GM12872 (cell line): ENCODE results near the gene ISLR2.

Experiments used
- TF ChIP-seq, protein P1 (sequence below): IDR thresholded peaks from 3 replicates; pipeline ENCODE4 v1.5.1; 2011; ENCODE audit warnings: low read depth, mild to moderate bottlenecking, low read length, moderate library complexity; ENCODE audit not compliant: insufficient read depth

The ISLR2 gene

DNA sequence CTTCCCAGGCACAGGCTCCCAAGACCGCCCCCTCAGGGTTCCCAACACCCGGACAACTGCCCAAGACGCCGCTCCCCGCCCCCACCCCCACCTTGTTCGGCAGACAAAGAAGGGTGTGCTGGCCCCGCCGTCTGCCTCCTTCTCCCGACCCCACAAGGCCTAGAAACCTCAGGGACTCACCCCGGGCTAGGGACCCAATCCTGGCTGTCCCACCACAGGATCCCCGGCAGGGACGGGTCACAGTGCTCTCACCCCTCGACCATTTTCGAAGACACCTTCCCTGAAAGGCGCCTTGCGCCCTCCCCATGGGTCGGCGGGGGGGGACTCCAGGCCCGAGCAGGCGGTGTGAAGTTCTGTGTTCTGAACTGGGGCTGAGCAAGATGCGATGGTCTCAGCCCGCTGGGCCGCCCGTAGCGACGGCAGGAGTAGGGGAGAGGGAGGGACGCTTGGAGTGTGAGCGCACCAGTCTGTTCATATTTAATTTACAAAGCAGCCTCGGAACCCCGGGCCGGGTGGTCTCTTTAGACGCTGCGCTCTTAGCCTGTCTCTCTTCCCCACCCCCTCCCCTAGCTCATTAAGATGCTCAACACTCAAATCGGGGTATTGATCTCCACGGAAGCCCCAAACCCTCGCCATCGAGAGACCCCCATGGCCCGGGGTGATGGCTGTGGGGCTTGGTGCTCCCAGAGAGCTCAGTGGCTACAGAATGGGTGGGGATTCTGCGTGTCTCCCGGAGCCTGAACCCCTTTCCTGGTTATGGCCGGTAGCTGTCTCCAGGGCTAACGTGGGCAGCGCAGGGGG, 1.4 kb upstream of the ISLR2 start:
- TF ChIP-seq, protein P1, sequence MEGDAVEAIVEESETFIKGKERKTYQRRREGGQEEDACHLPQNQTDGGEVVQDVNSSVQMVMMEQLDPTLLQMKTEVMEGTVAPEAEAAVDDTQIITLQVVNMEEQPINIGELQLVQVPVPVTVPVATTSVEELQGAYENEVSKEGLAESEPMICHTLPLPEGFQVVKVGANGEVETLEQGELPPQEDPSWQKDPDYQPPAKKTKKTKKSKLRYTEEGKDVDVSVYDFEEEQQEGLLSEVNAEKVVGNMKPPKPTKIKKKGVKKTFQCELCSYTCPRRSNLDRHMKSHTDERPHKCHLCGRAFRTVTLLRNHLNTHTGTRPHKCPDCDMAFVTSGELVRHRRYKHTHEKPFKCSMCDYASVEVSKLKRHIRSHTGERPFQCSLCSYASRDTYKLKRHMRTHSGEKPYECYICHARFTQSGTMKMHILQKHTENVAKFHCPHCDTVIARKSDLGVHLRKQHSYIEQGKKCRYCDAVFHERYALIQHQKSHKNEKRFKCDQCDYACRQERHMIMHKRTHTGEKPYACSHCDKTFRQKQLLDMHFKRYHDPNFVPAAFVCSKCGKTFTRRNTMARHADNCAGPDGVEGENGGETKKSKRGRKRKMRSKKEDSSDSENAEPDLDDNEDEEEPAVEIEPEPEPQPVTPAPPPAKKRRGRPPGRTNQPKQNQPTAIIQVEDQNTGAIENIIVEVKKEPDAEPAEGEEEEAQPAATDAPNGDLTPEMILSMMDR = no peak

DNA sequence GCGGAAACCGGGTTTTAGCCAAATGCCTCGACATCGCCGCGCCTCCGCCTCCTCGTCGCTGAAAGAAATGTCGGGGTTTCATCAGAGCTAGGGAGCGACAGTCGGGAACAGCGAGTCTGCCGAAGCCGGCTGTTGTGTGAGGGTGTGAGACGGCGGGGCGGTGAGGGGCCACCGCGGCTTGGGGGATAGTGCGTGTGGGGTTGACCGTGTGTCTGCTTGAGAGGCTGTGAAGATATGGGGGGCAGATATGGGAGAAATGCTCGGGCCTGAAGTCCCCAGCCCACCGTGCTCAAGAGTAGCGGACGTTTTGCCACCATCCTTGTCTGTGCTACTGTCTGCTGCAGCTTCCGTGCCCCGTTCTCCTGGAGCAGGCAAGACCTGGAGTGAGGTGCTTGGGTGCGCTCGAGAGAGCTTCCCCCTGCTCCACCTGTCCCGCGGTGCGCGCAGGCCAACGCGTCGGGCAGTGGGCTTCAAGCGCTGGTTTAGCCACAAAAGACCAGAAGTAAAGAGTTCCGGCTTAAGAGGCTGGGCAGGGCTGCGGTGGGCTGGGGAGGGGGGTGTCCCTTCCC, 716 bp upstream of the ISLR2 start:
- TF ChIP-seq, protein P1 = no peak

DNA sequence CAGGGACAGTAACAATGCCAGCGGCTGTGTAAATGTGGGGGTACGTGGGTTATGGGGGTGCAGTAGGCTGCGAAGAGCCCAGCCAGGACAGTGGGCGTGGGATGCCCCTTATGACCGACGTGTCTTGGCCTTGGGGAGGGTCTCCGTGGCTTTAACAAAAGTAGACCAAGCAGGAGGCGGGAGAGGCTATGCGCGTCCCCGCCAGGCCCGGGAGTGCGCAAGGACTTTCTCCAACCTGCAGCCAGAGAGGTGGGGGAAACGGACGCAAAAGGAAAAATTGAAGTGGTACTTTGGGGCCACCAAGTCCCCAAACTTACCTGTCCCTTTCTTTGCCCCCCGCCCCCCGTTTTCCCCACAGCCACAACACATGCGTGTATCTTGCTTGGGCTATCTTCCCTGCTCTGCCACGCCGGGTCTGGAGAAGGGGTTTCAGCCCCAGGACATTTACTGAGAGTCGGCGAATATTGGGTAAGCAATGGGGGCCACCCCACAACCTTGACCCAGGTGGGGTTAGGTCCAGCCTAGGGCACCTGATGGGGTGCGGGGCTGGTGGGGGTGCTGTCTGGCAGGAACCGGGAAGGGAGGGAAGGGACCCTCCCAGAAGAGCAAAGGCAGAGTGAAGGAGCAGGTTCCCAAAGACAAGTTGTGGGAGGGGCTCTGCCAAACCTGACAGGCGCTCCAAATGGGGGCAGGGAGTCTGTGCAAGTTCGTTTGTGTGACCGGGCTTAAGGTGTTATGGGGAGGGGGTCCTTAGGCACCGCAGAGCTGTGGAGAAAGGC, 652 bp downstream of the ISLR2 start:
- TF ChIP-seq, protein P1 = no peak

DNA sequence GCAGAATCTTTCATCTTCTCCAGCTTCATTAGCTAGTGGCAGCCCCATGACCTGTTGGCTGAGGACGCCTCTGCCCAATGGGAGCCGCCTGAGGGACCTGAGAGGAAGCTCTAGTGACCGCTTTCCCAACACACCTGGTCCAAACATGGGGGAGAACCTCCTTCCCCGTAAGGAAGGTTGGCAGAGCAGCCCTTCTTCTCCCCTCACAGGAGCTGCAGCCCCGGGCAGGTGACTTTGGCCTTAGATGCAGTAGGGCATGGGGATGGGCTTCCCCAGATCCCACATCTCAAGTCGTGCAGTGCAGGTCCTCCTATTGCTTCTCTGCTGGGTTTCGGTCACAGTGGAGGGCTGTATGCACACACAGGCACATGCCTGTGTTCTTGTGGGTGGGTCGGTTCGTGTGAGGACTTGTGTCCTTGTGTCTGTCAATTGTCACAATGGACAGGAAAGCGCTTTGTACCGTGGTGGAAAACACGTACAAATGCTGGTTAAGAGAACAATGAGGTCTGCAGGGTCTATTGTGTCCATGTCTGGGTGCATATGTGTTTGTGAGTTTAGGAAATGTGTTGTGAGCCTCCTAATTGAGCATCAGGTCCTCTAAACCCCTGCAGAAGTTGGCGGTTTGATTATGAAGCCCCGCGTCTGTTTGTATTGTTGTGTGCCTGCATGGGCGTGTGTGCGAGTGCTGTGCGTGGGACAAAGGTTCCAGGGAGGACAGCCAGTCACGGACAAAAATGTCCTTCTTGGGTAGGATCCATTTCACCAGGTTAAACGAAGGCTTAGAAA, 1.4 kb downstream of the ISLR2 start:
- TF ChIP-seq, protein P1 = no peak

DNA sequence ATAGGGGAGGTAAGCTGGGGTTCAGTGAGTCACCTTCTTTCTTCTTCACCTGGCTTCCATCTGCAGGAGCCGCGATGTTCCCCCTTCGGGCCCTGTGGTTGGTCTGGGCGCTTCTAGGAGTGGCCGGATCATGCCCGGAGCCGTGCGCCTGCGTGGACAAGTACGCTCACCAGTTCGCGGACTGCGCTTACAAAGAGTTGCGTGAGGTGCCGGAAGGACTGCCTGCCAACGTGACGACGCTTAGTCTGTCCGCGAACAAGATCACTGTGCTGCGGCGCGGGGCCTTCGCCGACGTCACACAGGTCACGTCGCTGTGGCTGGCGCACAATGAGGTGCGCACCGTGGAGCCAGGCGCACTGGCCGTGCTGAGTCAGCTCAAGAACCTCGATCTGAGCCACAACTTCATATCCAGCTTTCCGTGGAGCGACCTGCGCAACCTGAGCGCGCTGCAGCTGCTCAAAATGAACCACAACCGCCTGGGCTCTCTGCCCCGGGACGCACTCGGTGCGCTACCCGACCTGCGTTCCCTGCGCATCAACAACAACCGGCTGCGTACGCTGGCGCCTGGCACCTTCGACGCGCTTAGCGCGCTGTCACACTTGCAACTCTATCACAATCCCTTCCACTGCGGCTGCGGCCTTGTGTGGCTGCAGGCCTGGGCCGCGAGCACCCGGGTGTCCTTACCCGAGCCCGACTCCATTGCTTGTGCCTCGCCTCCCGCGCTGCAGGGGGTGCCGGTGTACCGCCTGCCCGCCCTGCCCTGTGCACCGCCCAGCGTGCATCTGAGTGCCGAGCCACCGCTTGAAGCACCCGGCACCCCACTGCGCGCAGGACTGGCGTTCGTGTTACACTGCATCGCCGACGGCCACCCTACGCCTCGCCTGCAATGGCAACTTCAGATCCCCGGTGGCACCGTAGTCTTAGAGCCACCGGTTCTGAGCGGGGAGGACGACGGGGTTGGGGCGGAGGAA, 2.6 kb downstream of the ISLR2 start:
- TF ChIP-seq, protein P1 = no peak

DNA sequence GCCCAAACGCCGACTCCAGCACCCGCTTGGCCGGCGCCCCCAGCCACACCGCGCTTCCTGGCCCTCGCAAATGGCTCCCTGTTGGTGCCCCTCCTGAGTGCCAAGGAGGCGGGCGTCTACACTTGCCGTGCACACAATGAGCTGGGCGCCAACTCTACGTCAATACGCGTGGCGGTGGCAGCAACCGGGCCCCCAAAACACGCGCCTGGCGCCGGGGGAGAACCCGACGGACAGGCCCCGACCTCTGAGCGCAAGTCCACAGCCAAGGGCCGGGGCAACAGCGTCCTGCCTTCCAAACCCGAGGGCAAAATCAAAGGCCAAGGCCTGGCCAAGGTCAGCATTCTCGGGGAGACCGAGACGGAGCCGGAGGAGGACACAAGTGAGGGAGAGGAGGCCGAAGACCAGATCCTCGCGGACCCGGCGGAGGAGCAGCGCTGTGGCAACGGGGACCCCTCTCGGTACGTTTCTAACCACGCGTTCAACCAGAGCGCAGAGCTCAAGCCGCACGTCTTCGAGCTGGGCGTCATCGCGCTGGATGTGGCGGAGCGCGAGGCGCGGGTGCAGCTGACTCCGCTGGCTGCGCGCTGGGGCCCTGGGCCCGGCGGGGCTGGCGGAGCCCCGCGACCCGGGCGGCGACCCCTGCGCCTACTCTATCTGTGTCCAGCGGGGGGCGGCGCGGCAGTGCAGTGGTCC, 3.5 kb downstream of the ISLR2 start:
- TF ChIP-seq, protein P1 = no peak
